Erythroblast (primary cell): Measurements from ENCODE around the gene MUC5B.

ENCODE experiments used
- DNase-seq, 2 experiments: peaks; one replicate each; lab custom pipeline; 2025; lab: John Stamatoyannopoulos, UW
- GATA1 ChIP-seq: IDR thresholded peaks from 2 replicates; pipeline ENCODE4 v1.6.1; 2011; ENCODE audit warnings: low read depth, mild to moderate bottlenecking, control low read depth, low read length, moderate library complexity
- POLR2A ChIP-seq: IDR thresholded peaks from 2 replicates; pipeline ENCODE4 v1.6.1; 2011; ENCODE audit warnings: mild to moderate bottlenecking, low read length

Gene MUC5B

DNA sequence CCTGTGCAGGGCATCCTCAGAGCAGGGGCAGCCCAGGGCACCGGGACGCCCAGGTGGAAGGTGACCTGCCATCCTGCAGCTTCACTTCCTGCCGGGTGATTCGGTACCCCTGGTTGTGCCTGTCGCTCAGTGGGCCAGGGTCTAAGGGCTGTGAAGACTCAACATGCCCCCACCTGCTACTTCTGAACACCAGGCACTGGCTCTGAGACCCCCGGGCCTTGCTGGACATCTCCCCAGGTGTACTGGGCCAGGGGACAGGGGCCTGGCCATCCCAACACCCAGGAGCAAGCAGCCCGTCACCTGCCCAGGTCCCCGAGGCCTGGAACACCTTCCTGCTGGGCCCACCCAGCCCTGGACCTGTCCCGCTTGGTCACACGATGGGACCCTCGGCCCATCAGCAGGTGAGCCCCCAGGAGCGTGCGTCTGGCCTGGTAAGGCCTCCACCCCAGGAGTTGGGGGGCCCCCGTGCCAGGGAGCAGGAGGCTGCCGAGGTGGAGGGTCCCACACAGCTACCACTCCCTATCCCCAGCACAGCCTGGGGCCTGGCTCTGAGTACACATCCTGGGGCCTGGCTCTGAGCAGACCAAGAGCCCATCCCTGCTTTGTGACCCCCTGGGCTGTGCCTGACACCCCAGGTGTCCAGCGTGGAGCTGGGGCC lies 3.9 kb upstream of the MUC5B start:
- TF ChIP-seq GATA1 (no peak), POLR2A (no peak)
- DNase-seq = no peak

DNA sequence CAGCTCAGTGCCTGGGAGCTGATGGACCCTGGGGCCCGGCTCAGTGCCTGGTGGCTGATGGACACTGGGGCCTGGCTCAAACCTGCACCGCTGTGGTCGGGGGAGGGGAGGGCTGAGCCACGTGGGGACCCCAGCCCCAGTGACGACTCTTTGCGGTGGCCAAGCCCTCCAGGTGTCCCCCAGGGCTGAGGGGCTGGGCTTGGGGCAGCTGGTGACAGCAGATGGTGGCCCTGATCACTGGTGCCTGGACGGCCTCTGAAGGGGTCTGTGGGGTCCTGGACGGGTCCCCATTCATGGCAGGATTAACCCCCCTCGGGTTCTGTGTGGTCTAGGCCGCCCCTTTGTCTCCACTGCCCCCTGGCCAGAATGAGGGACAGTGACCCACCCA lies 3.4 kb upstream of the MUC5B start:
- no peak for DNase-seq
- no peak for TF ChIP-seq POLR2A

DNA sequence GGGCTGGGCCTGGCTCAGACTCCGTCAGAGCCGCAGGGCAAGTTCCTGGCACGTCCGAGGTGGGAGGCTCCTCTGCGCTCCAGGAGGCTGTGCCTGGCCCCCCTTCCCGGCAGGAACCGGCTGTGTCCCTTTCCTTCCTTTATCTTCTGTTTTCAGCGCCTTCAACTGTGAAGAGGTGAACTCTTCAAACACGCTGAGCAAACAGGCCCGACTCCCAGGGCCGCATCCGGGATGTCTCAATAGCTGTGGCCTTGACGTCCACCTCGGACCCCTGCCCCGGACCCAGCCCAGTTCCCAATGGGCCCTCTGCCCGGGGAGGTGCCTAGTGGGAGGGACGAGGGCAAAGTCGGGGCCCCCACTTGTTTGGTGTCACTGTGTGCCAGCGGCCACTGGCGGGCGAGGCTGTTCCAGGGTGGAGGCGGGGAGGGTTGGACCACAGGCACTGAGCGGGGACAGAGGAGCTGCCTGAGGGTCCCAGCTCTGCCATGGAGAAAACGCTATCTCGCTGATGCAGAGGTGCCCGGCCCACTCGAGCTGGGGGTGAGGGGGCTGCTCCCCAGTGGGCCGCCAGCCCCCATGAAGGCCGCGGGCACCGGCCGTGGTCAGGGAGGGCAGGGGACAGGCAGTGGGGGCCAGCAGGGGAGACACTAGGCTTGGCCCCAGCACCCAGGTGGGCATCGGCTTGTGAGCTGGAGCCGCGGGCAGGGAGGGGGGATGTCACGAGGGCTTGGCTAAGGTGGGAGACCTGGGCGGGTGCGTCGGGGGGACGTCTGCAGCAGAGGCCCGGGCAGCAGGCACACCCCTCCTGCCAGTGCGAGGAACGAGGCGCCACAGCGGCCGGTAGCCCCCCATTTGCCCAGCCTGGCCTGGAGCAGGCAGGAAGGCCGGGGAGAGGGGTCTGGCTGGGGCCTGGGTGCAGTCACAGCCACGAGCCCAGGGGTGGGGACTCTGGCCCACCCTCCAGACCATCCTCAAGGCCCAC lies 2.7 kb upstream of the MUC5B start:
- TF ChIP-seq GATA1 (no peak), POLR2A (no peak)
- DNase-seq = no peak

DNA sequence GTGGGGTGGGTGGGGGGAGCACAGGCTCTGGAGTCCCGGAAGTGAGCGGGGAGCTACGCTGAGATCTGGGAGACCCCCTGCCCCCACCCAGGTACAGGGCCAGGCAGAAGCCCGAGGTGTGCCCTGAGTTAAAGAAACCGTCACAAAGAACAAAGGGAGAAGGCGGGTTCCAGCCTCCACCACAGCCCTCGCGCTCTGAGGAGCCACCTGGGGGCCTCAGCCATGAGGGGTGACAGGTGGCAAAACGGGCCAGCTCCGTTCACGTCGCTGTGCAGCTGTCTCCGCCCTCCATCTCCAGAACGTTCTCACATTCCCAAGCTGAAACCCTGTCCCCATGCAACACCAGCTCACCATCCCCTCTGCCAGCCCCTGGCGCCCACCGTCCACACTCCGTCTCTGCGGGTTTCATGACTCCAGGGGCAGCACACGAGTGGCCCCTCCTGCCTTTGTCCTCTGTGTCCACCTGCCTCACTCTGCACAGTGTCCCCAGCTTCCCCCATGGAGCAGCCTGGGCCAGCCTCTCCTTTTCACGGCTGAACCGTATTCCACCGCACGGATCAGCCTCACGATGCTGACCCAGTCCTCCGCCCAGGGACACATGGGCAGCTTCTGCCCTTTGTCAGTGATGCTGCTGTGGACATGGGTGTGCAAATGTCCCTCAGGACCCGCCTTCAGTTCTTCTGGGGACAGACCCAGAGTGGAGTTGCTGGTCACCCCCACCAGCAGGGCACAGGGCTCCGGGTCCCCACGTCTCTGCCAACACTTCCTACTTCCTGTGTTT lies 1.7 kb upstream of the MUC5B start:
- DNase-seq = no peak
- TF ChIP-seq POLR2A (no peak), GATA1 (no peak)

DNA sequence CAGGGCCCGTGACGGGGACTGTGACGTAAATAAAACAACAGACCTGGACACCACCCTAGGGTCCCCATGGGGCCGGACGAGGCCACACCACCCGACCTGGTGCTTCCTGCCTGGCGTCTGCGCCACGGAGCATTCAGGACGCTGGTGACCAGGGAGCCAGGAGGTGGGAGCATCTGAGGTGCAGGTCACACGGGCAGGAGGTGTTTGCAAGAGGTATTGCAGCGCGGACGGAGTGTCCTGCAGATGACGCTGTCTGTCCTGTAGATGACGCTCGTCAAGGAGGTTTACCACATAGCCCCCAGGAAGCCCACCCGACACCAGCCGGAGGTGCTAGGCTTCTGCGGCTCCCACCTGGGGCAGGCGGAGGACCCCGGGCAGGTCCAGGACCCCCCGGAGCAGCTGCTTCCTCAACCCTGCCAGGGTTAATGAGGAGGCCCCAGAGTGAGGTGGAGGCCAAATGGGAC lies 986 bp upstream of the MUC5B start:
- TF ChIP-seq POLR2A (no peak), GATA1 (no peak)
- no peak for DNase-seq

DNA sequence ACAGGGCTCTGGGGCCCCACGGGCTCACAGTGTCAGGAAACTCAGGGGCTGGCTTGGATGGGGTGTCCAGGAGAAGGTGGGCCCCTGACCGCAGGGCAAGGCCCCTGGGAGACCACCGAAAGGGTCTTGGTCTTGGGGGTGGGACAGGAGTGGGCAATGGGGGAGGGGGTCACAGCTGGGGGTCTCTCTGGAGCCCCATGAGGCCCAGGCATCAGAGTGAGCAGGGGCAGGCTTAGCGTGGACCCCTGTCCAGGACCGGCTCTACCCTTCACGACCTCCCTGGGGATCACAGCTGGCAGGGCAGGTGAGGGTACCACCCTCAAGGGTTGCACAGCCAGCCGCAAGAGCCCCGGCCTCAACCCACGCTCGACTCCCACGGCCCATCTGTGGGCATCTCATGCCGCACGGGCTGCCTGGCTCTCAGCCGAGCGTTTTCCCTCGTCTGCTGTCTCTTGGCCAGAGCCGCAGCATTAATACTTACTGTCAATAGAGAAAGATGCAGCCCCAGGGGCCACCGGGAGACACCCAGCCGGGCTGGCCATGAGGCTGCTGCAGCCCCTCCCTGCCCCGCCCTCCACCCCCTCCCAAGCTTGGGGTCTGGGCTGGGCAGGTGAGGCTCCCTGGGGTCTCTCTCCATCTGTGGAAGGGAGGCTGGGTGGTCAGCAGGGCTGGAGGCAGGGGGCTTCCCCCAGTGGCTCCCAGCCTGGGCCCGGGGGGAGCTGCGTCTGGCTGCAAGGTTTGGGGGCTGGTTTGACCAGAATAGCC lies 662 bp downstream of the MUC5B start:
- DNase-seq = no peak
- no peak for TF ChIP-seq GATA1
- no peak for TF ChIP-seq POLR2A

DNA sequence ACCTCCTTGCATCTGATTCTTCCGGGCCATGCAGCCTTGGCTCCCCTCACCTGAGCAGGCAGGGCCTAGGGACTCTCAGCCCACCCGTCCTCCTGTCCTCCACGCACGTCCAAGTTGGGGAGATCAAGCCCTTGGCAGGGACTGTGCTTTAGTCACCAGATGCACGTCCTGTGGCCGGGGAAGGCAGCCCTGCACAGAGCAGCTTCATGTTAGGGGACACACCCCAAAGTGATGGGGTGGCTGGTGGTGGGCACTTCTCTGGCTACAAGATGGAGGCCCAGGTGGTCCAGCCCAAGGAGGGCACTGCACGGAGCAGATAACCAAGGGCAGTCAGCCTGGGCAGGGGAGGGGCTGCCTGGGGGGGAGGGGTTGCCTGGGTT lies 1.2 kb downstream of the MUC5B start:
- TF ChIP-seq POLR2A (no peak), GATA1 (no peak)
- no peak for DNase-seq

DNA sequence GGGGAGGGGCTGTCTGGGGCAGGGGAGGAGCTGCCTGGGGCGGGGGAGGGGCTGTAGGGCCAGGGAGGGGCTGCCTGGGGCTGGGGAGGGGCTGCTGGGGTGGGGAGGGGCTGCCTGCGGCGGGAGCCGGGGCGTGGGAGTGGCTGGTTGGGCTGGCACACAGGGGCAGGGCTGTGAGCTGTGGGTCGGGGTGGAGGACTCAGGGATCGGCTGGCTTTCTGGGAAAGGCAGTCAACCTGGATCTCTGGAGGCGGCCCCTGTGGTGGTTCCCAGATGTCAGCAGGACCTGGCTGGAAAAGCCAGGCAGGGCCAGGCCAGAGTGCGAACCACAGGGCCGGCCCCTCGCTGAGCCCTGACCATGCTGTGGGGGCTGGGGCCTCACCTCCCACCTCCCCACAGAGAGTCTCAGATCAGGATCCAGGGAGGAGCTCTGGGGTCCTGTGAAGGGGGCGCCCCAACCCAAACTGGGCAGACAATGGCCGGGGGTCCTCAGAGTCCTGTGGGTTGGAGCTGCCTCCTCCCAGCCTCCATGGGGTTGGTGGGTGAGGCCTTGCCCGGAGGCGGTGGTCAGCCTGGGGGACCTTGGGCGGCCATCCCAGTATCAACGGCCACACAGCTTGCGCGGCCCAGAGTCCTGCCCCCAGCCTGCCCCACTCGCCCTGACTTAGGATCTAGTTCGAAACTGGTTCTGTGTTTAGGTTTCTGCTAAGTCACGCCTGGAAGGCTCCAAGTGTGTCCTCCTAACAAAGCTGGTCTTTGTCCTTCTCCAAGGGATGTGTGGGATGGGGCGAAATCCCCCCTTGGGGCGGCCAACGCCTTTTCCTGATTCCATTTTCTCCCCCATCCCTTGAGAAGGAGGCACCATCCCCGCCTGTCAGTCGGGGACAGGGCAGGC lies 1.9 kb downstream of the MUC5B start:
- no peak for TF ChIP-seq GATA1
- no peak for TF ChIP-seq POLR2A
- no peak for DNase-seq

DNA sequence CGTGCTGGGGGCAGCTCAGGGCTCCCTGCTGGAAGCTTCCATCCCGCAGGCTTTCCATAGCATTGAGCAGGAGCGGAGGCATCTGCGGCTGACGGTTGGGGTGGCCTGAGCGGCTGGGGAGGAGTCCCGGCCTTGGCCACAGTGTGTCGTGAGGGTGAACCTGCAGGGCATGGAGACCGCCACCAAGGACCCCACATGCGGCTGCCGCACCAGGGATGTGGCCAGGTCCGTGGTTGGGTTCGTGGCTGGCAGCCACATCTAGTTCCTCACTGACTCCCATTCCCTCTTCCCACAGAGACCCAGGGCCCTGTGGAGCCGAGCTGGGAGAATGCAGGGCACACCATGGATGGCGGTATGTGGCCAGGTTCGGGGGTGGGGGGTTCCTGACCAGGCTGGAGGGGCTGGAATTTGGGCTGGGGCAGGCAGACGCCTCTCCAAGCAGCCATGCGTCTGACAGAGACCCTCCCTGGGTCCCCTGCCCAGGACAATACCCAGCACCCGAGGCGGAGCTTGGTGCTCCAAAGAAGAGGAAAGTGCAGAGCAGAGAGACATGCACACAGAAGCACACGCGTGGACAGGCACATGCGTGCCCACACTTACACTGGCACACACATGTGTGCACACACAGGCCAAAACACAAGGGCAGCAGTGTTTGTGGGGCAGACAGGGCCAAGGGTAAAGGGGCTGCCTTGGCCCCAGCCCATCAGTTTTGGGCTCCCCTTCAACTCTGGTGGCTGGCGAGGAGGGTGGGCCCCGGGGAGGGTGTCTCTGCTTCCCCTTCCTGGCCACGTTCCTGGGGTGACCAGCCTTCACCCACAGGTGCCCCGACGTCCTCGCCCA lies 2.7 kb downstream of the MUC5B start:
- no peak for DNase-seq

DNA sequence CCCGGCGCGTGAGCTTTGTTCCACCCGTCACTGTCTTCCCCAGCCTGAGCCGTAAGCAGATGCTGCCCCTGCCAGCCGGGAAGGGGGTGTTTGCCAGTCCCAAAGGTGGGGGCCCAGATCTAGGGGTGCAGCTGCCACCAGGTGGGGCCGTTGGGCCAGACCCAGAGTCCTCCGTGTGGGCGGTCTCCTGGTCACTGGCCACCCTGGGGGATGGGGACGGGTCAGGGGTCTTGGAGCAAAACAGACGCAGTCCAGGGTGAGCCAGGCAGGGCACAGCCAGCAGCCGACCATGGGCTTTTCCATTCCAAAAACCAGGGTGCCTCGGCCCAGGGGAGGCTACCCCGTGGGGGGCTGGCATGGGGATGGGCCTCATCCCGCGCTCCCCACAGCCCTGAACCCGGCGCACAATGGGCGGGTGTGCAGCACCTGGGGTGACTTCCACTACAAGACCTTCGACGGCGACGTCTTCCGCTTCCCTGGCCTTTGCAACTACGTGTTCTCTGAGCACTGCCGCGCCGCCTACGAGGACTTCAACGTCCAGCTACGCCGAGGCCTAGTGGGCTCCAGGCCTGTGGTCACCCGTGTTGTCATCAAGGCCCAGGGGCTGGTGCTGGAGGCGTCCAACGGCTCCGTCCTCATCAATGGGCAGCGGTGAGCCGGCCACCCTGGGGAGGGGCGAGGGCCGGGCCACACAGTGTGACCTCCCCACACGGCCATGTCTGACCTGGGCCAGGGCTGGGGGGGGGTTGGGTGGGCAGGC lies 3.5 kb downstream of the MUC5B start:
- DNase-seq = peak in 1 of 2 experiments; percentile 13
- TF ChIP-seq POLR2A (no peak), GATA1 (no peak)

More for the DNA sequence above, 2.7 kb downstream of the MUC5B start:
- no peak for TF ChIP-seq POLR2A

DNA sequence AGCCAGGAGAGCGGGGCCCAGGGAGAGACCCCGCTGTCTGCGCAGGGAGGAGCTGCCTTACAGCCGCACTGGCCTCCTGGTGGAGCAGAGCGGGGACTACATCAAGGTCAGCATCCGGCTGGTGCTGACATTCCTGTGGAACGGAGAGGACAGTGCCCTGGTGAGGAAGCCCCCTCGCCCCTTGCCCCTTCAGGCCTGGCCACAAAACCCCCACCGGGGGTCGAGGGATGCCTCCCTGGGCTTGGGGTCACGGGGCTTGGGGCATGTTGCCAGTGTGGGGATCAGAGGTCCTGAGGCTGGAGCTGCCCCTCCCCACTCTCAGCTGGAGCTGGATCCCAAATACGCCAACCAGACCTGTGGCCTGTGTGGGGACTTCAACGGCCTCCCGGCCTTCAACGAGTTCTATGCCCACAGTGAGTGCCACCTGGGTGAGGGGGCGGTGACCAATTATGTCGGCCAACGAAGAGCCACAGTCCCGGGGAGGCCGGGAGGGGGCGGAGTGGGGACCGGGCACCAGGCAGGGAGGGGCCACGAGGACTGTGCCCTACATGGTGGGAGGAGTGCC lies 4.2 kb downstream of the MUC5B start:
- no peak for DNase-seq
- TF ChIP-seq POLR2A (no peak), GATA1 (no peak)
